PC-9 (cell line): ENCODE measurements around the gene IL15. TPM values are rescaled to one million over a fixed set of nuclear protein-coding genes. Genes with fewer than 3 reads are reported as not detected.

Experiments used
- BruUV-seq: library from RNA; stranded (reverse); fragments of 400-500 nt; replicated peaks from 2 replicates; lab custom pipeline; 2021; lab: Mats Ljungman, UMichigan
- CTCF ChIA-PET: fragments of 300-600 bp; sonication (Branson Sonifier 250); formaldehyde crosslinking; loops from one replicate; lab custom pipeline; 2022; ENCODE audit warnings: antibody characterized with exemption; lab: Charles Lee
- POLR2A ChIA-PET: fragments of 300-600 bp; sonication (Branson Sonifier 250); formaldehyde crosslinking; loops from one replicate; lab custom pipeline; 2022; ENCODE audit warnings: antibody characterized with exemption; ENCODE audit not compliant: unreplicated experiment; lab: Charles Lee
- DNase-seq, 2 experiments: peaks; one replicate each; pipeline versions ENCODE4 v3.0.0 to v3.0.0-alpha.2; 2015 to 2022; ENCODE audit warnings: mixed read lengths in 1 of 2
- H2AFZ ChIP-seq: fragments of 200-600 bp; sonication (generic); 2 replicates; pipeline ENCODE4 v1.8.1; 2017; ENCODE audit warnings: antibody characterized with exemption
- H3F3A ChIP-seq: fragments of 200-600 bp; sonication (generic); 2 replicates; pipeline ENCODE4 v1.8.1; 2017; ENCODE audit warnings: antibody characterized with exemption, mild to moderate bottlenecking, low read depth; ENCODE audit not compliant: insufficient read depth
- H3K27ac ChIP-seq: fragments of 200-600 bp; sonication (generic); 2 replicates; pipeline ENCODE4 v1.6.1; 2016; ENCODE audit warnings: mixed run types
- H3K27me3 ChIP-seq: fragments of 200-600 bp; sonication (generic); 2 replicates; pipeline ENCODE4 v1.6.1; 2016; ENCODE audit warnings: low read depth, mixed run types; ENCODE audit not compliant: insufficient read depth
- H3K36me3 ChIP-seq: fragments of 200-600 bp; sonication (generic); 2 replicates; pipeline ENCODE4 v1.6.1; 2016; ENCODE audit warnings: low read depth, mixed run types
- H3K4me1 ChIP-seq: fragments of 200-600 bp; sonication (generic); replicated peaks from 2 replicates; pipeline ENCODE4 v1.6.1; 2016; ENCODE audit warnings: mixed run types; ENCODE audit not compliant: insufficient read depth
- H3K4me2 ChIP-seq: fragments of 200-600 bp; sonication (generic); 2 replicates; pipeline ENCODE4 v1.6.1; 2017; ENCODE audit warnings: mixed run types
- H3K4me3 ChIP-seq: fragments of 200-600 bp; sonication (generic); 2 replicates; pipeline ENCODE4 v1.6.1; 2016; ENCODE audit warnings: mixed run types
- H3K79me2 ChIP-seq: fragments of 200-600 bp; sonication (generic); 2 replicates; pipeline ENCODE4 v1.6.1; 2017; ENCODE audit warnings: low read depth, mixed run types
- H3K9me2 ChIP-seq: fragments of 200-600 bp; sonication (generic); 2 replicates; pipeline ENCODE4 v1.8.1; 2017; ENCODE audit warnings: mild to moderate bottlenecking; ENCODE audit not compliant: insufficient read depth
- H3K9me3 ChIP-seq: fragments of 200-600 bp; sonication (generic); 2 replicates; pipeline ENCODE4 v1.8.1; 2016; ENCODE audit warnings: low read depth; ENCODE audit not compliant: insufficient read depth
- H4K20me1 ChIP-seq: fragments of 200-600 bp; sonication (generic); 2 replicates; pipeline ENCODE4 v1.8.1; 2017; ENCODE audit not compliant: insufficient read depth
- EZH2 ChIP-seq: fragments of 200-600 bp; sonication (generic); IDR thresholded peaks from 2 replicates; pipeline ENCODE4 v1.8.0; 2017; ENCODE audit warnings: antibody characterized with exemption, low read depth
- intact Hi-C: fragments of 100-400 bp; cut with micrococcal nuclease; formaldehyde crosslinking; loops from one replicate; pipeline ENCODE4 v1.10.0; 2022; ENCODE audit not compliant: unreplicated experiment
- total RNA-seq: library from RNA; stranded (reverse); gene quantifications from 2 replicates; pipeline ENCODE4 v1.2.3, GENCODE V29; 2021
- TF ChIP-seq, protein P1 (sequence below): fragments of 200-600 bp; sonication (generic); conservative IDR thresholded peaks from 2 replicates; pipeline ENCODE4 v1.6.1; 2017; ENCODE audit warnings: mixed run types, antibody characterized with exemption, mild to moderate bottlenecking, moderate library complexity

The IL15 gene
- total RNA-seq, 1 experiment from 2014 or later = 4.2 TPM

DNA sequence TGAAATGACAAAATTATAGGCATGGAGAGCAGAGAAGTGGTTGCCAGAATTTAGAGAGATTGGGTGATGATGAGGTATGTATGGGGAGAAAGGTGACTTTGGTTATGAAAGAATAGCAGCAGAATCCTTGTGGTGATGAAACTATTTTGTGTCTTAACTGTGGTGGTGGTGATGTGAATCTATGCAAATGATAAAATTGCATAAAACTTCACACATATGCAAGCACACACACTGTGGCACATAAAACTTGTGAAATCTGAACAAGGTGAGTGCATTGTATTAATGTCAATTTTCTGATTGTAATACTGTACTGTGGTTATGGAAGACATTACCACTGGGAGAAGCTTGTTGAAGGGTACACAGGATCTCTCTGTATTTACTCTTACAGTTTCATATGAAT is 91.0 kb downstream of the IL15 start:
- intact Hi-C loops = no loop called here
- H2AFZ ChIP-seq = no peak overlapping the region
- H3K9me3 ChIP-seq = no peaks in the 10 kb centered on the region
- no peaks in the 10 kb centered on the region for H3K4me1 ChIP-seq
- H3K4me2 ChIP-seq = no peak overlapping the region
- no peaks in the 10 kb centered on the region for H3K79me2 ChIP-seq
- H3K4me3 ChIP-seq = no peak overlapping the region
- no peaks in the 10 kb centered on the region for H4K20me1 ChIP-seq
- H3F3A ChIP-seq = no peaks in the 10 kb centered on the region
- no TSS peak for BruUV-seq
- TF ChIP-seq, protein P1, sequence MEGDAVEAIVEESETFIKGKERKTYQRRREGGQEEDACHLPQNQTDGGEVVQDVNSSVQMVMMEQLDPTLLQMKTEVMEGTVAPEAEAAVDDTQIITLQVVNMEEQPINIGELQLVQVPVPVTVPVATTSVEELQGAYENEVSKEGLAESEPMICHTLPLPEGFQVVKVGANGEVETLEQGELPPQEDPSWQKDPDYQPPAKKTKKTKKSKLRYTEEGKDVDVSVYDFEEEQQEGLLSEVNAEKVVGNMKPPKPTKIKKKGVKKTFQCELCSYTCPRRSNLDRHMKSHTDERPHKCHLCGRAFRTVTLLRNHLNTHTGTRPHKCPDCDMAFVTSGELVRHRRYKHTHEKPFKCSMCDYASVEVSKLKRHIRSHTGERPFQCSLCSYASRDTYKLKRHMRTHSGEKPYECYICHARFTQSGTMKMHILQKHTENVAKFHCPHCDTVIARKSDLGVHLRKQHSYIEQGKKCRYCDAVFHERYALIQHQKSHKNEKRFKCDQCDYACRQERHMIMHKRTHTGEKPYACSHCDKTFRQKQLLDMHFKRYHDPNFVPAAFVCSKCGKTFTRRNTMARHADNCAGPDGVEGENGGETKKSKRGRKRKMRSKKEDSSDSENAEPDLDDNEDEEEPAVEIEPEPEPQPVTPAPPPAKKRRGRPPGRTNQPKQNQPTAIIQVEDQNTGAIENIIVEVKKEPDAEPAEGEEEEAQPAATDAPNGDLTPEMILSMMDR = no peak
- no peak for TF ChIP-seq EZH2
- H3K36me3 ChIP-seq = no peaks in the 10 kb centered on the region
- no peak for DNase-seq
- H3K27ac ChIP-seq = no peak overlapping the region
- CTCF ChIA-PET = no interaction called here
- POLR2A ChIA-PET = no interaction called here
- H3K27me3 ChIP-seq = no peaks in the 10 kb centered on the region
- no peaks in the 10 kb centered on the region for H3K9me2 ChIP-seq

DNA sequence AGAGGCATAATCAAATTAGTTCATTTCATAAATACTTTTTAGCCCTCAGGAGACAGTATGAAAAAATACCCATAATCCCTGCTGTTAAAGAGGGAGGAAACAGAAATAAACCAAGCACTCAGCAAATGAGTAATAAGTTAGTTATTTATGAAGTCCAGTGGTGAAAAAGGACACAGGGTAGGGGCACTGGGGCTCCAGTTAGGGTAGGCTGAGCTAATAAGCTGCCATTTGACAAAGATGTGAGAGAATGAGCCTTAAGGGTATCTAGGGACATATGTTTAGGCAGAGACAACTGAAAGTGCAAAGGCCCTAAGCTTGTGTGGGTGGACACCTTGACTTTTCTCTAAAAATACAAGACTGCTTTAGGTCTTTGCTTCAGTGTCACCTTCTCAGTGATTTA is 94.4 kb downstream of the IL15 start:
- Histone ChIP-seq H3K9me2 (no peaks in the 10 kb centered on the region), H3K9me3 (no peaks in the 10 kb centered on the region), H3K4me3 (no peak overlapping the region), H3F3A (no peaks in the 10 kb centered on the region), H3K27me3 (no peaks in the 10 kb centered on the region), H3K27ac (no peak overlapping the region), H3K79me2 (no peaks in the 10 kb centered on the region), H2AFZ (no peak overlapping the region), H3K36me3 (no peaks in the 10 kb centered on the region), H3K4me1 (no peaks in the 10 kb centered on the region), H4K20me1 (no peaks in the 10 kb centered on the region), H3K4me2 (no peak overlapping the region)
- no peak for DNase-seq
- ChIA-PET CTCF (no interaction called here), POLR2A (no interaction called here)
- BruUV-seq = no TSS peak
- TF ChIP-seq EZH2 = no peak
- TF ChIP-seq, protein P1 = no peak
- intact Hi-C loops = no loop called here

DNA sequence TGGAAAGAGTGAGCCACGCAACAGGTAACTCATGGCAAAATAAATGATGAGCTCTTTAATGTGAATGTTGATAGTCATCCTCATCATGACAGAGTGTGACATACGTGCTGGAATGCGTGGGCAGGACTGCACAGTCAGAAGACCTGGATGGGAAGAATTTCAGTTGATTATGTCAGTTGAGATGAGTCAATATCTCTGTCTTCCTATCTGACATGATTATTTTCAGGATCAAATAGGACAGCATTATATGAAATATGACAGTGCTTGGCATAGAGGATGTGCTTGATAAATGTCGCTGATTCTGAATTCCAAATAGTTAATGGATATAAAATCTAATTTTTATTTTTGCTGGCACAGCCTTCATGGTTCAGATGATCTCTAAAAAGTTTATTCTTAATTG is 95.1 kb downstream of the IL15 start:
- intact Hi-C loops = no loop called here
- CTCF ChIA-PET = no interaction called here

More for the DNA sequence above, 95.1 kb downstream of the IL15 start:
- H3K36me3 ChIP-seq = no peaks in the 10 kb centered on the region
- no peak for TF ChIP-seq EZH2
- TF ChIP-seq, protein P1 = no peak
- no peaks in the 10 kb centered on the region for H3K9me2 ChIP-seq
- no peaks in the 10 kb centered on the region for H4K20me1 ChIP-seq
- no peaks in the 10 kb centered on the region for H3K27me3 ChIP-seq
- no TSS peak for BruUV-seq
- POLR2A ChIA-PET = no interaction called here
- no peak for DNase-seq
- H3K4me2 ChIP-seq = no peak overlapping the region
- no peak overlapping the region for H3K27ac ChIP-seq
- H3F3A ChIP-seq = no peaks in the 10 kb centered on the region
- no peaks in the 10 kb centered on the region for H3K9me3 ChIP-seq
- no peaks in the 10 kb centered on the region for H3K4me1 ChIP-seq
- no peak overlapping the region for H2AFZ ChIP-seq
- H3K79me2 ChIP-seq = no peaks in the 10 kb centered on the region
- H3K4me3 ChIP-seq = no peak overlapping the region
